Measurements from ENCODE around the gene PPP4R3B. TPM values are rescaled to one million over a fixed set of nuclear protein-coding genes. Genes with fewer than 3 reads are reported as not detected.
A peak's percentile ranks its signal among the peaks of the same experiment; 100 is the strongest.

PPP4R3B gene
- total and polyA plus RNA-seq, 2 of the 13 experiments (the other 11 are each of a cell fraction or from before 2014, with no cell fraction given) = 24.2 to 53.0 TPM

DNA sequence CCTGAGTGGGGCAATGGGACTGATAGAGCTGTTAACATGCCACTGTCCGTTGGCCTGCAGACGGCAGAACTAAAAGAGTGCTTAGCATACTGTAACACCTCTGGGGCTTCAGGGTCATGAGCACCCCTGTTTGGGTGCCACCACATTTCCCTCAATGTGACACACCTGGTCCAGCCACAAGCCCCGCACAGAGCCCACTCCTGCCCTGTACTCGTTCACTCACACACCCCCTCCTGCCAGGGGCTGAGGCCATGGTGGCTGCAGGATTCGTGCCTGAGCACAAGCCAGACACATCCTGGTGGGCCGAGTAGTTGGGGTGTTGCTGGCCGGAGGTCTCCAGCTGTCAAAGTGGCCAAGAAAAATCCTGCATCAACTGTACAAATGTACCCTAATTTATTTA is 4.4 kb upstream of the PPP4R3B start (continued):
- TF ChIP-seq HMGA1 (CRISPR knock-in tag; conservative IDR thresholded peaks at IDR 0.05) = no peak
- peak; percentile 79 for TF ChIP-seq AGO2 (optimal IDR thresholded peaks at IDR 0.05; ENCODE audit: low read depth, low read length)
- TF ChIP-seq POLR2A (IDR thresholded peaks at IDR 0.05; ENCODE audit: insufficient read depth in 1 of 2, low read depth in 2 of 2, low read length in 2 of 2) = peak in 1 of 2 experiments; percentile 56; a peak in 2 of 4 replicates
- no peak for TF ChIP-seq RXRB (CRISPR knock-in tag; IDR thresholded peaks at IDR 0.05; ENCODE audit: borderline replicate concordance)
- TF ChIP-seq SSRP1 (CRISPR knock-in tag; IDR thresholded peaks at IDR 0.05) = peak; percentile 72
- TF ChIP-seq RBM39 (IDR thresholded peaks at IDR 0.05; ENCODE audit: low read depth, low read length, poor library complexity, severe bottlenecking) = no peak
- no peak for TF ChIP-seq MTA3 (CRISPR knock-in tag; IDR thresholded peaks at IDR 0.05)
- no peak for TF ChIP-seq MBD4 (IDR thresholded peaks at IDR 0.05; ENCODE audit: borderline replicate concordance, low read length)
- TF ChIP-seq ZNF282 (IDR thresholded peaks at IDR 0.05; ENCODE audit: partially characterized antibody) = no peak
- TF ChIP-seq ZNF333 (CRISPR knock-in tag; IDR thresholded peaks at IDR 0.05; ENCODE audit: borderline replicate concordance) = no peak
- no peak for TF ChIP-seq ZFY (CRISPR knock-in tag; IDR thresholded peaks at IDR 0.05)
- TF ChIP-seq, protein P1, sequence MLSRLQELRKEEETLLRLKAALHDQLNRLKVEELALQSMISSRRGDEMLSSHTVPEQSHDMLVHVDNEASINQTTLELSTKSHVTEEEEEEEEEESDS (CRISPR knock-in tag; IDR thresholded peaks at IDR 0.05; ENCODE audit: borderline replicate concordance) = no peak
- TF ChIP-seq NRL (CRISPR knock-in tag; IDR thresholded peaks at IDR 0.05; ENCODE audit: borderline replicate concordance) = peak; percentile 21; the same call in 1 of the 2 replicates

DNA sequence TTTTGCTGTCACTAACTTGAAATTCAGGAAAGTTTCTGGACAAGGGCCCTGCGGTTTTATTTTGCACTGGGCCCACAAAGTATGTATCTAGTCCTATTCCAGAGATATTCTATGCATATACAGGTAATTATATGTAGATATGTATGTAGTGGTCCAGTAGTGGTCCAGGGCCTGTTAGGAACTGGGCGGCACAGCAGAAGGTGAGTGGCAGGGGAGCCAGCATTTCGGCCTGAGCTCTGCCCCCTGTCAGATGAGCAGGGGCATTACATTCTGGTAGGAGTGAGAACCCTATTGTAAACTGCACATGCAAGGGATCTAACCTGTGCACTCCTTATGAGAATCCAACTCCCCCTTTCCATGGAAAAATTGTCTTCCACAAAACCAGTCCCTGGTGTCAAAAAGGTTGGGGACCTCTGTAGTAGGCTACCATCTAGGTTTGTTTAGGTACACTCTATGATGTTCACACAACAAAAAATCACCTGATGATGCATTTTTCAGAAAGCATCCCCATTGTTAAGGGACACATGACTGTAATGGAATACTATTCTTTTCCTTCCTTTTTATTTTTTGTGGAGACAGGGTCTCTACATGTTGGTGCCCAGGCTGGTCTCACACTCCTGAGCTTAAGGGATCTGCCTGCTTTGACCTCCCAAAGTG is 2.8 kb upstream of the PPP4R3B start:
- Histone ChIP-seq H3K27ac (ENCODE audit: extremely low read length, insufficient read depth, low read length) (no peak overlapping the region), H3K9ac (ENCODE audit: insufficient read depth, low read depth, low read length) (0 out of 2 replicates have a peak overlapping the region, but pooled peaks have one; percentile 14), H4K20me1 (ENCODE audit: insufficient read depth, low read length) (peaks cover 27% of the 10 kb centered on the region), H3K4me2 (ENCODE audit: low read depth, low read length) (peak overlapping the region; percentile 98), H3K27me3 (ENCODE audit: control insufficient read depth in 1 of 2, insufficient read depth in 2 of 2, low read length in 2 of 2) (peaks cover 0 to 5% of the 10 kb centered on the region in 2 experiments; a peak in 1 of 5 replicates), H3K4me1 (ENCODE audit: insufficient read depth, low read length) (peaks cover 37% of the 10 kb centered on the region), H3K9me3 (ENCODE audit: low read length) (no peaks in the 10 kb centered on the region), H3K4me3 (replicated peaks in 1 of 3; ENCODE audit: insufficient read depth in 1 of 3, low read depth in 2 of 3, low read length in 3 of 3) (peak overlapping the region in 2 of 3 experiments; percentile 3 to 41; a peak in 3 of 6 replicates), H2AFZ (ENCODE audit: low read length) (no peak overlapping the region), H3K79me2 (ENCODE audit: insufficient read depth, low read length) (peaks cover 72% of the 10 kb centered on the region), H3K36me3 (replicated peaks in 1 of 2; ENCODE audit: control insufficient read depth in 1 of 2, insufficient read depth in 2 of 2, low read length in 2 of 2) (peaks cover 0 to 13% of the 10 kb centered on the region in 2 experiments; a peak in 3 of 5 replicates)
- ATAC-seq (peak; percentile 49), FAIRE-seq (peak; percentile 37), DNase-seq (ENCODE audit: low spot score) (peak; percentile 63)
- intact Hi-C loops (cut with micrococcal nuclease; ENCODE audit: unreplicated experiment) = no loop called here
- ChIA-PET POLR2A (interaction anchor here (2.5 kb wide), 1 partner anchor 9 kb away, joined by 17 read pairs; no protein-coding TSS in a partner anchor), CTCF (ENCODE audit: low intra/inter-chr PET ratio, low total read pairs) (no interaction called here)
- in situ Hi-C loops (cut with HindIII; ENCODE audit: extremely low pct_ligation_motif_present, low pct_unique_long_range_greater_than_20kb) = no loop called here
- 42% methylated on average over 3 of the region's 3 CpGs for WGBS (ENCODE audit: low lambda C conversion rate)
- BruUV-seq (replicated peaks) = no TSS peak
- TF ChIP-seq, protein P2, sequence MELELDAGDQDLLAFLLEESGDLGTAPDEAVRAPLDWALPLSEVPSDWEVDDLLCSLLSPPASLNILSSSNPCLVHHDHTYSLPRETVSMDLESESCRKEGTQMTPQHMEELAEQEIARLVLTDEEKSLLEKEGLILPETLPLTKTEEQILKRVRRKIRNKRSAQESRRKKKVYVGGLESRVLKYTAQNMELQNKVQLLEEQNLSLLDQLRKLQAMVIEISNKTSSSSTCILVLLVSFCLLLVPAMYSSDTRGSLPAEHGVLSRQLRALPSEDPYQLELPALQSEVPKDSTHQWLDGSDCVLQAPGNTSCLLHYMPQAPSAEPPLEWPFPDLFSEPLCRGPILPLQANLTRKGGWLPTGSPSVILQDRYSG (CRISPR knock-in tag; IDR thresholded peaks at IDR 0.05) = no peak
- TF ChIP-seq, protein P3, sequence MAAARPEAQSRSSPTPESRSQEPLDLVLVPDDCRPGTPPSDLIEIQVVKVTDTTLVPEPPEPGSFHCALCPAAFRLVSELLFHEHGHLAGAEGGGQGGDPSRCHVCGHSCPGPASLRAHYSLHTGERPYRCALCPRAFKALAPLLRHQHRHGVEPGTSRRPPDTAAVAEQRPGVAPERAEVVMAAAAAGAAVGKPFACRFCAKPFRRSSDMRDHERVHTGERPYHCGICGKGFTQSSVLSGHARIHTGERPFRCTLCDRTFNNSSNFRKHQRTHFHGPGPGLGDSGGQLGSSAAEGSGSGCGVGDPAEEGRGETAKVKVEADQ (CRISPR knock-in tag; IDR thresholded peaks at IDR 0.05; ENCODE audit: borderline replicate concordance) = 0 out of 2 replicates have a peak, but pooled peaks have one; percentile 37
- no peak for TF ChIP-seq ZNF550 (CRISPR knock-in tag; IDR thresholded peaks at IDR 0.05; ENCODE audit: borderline replicate concordance)
- TF ChIP-seq, protein P4, sequence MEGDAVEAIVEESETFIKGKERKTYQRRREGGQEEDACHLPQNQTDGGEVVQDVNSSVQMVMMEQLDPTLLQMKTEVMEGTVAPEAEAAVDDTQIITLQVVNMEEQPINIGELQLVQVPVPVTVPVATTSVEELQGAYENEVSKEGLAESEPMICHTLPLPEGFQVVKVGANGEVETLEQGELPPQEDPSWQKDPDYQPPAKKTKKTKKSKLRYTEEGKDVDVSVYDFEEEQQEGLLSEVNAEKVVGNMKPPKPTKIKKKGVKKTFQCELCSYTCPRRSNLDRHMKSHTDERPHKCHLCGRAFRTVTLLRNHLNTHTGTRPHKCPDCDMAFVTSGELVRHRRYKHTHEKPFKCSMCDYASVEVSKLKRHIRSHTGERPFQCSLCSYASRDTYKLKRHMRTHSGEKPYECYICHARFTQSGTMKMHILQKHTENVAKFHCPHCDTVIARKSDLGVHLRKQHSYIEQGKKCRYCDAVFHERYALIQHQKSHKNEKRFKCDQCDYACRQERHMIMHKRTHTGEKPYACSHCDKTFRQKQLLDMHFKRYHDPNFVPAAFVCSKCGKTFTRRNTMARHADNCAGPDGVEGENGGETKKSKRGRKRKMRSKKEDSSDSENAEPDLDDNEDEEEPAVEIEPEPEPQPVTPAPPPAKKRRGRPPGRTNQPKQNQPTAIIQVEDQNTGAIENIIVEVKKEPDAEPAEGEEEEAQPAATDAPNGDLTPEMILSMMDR (CRISPR knock-in tag; IDR thresholded peaks at IDR 0.05) = peak; percentile 65
- TF ChIP-seq ARHGAP35 (CRISPR knock-in tag; IDR thresholded peaks at IDR 0.05; ENCODE audit: borderline replicate concordance) = no peak
- TF ChIP-seq EP300 (IDR thresholded peaks at IDR 0.05; ENCODE audit: low read depth in 2 of 2, low read length in 2 of 2) = no peak
- TF ChIP-seq EP300 (CRISPR knock-in tag; IDR thresholded peaks at IDR 0.05; ENCODE audit: borderline replicate concordance) = no peak
